NCI-H2029 (cell line): ENCODE results near the gene LDLRAD4.

ENCODE experiments used
- DNase-seq: peaks from one replicate; lab custom pipeline; 2025; lab: John Stamatoyannopoulos, UW

Gene LDLRAD4

DNA sequence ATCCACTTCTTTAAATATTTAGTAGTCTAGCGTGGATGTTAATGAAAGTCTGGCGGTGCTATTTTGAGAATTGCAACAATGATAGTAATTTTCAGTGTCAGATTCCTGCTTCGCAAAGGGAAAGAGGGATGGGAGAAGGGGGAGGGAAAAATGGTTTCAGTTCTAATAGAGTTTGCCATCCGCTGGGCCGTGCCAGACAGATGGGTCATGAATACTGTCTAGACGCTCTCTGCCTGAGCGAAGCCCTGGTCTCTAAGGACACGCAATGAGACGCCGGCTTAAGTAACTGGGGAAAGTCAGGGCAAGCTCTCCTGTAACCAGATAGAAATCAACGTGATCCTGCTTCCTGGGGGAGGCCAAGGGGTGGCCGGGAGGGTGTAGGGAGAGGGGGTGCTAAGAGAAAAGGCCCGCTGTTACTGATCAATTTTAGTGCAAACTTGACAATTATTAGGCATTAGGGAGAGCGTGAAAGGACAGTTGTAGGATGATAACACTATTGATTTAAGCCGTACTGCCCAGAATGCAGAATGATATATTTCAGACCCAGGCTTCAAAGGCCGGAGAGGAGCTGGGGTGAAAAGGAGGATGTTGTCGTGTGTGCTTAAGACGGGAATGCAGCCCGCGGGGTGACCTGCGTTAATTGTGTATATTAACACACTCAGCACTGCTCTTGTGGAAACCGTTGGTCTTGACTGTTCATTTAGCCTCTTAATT, 229.2 kb downstream of the LDLRAD4 start:
- no peak for DNase-seq

DNA sequence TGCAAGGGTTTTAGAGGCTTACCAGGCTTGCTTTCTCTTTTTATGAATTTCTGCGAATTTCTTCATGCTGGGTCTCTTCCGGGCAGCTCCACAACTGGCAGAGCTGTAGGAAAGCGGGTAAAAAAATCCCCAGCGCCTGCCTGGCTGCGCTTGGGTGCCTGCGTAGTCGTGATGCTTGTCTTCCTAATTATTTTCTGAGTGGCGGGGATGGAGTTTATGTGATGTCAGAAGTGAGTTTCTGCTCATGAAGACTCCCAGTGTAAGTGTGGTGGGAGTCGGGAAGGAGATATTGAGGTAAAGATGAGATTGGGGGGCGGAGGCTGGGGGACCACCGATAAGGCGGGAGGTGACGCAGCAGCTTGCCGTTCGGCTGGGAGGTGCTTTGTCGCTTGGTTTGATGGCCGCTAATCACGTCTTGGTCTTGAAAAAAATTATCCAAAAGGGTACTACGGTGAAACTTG, 229.8 kb downstream of the LDLRAD4 start:
- no peak for DNase-seq

DNA sequence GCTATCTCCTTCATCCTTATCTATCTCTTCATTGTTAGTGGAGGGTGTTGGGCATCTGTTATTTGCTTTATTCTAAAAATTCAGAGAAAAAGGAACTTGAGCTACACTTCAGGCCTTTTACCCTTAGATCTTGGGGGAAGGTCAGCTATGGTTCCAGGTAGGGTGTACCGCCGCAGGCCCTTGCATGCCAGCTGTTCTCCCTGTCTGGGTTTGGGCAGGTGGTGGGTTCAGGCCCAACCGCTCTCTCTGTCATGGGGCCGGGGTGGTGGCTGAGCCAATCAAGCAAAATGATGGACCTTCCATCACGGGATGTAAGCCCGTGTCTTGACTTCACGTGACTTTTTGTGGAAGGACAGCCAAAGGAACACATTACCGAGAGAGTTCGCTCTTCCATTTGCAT, 231.1 kb downstream of the LDLRAD4 start:
- no peak for DNase-seq

DNA sequence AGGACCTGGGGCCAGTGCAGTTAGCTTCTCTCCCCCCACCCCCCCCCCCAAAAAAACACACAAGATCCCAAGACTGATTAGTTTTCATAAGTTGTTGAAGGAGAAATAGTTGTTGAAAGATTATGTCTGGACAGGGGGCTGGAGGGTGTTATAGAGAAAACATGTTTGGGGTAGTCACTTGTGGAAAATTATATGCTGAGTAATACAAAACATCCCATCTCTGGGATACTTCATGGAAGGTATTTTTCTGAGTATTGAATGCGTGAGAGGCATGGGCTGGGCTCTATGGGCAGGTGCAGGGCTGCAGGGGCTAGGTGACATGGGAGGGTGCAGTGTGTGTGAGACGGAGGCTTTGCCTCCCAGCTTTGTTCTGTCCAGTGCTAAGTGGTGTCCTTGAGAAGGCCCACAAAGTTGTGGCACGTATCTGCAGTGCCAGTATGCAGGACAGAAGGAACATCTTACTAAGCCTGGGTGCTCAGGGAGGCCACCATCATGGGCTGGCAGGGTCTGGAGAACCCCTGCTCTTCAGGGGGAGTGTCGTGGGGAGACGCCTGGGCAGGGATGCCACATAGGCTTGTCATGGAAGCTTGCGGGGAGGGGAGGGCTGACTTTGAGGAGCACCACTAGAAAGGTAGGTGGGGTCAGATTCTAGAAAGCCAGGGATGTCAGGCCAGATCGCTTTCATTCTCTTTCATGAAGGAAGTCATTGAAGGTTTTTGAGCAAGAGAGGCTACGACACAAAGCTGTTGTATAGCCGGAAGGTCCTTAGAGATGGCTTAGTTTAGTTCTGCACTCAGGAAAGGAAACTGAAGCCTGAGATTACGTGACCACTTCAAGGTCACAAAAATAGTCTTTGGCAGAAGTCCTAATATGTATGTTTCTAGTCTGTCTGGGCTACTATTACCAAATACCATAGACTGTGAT, 232.0 kb downstream of the LDLRAD4 start:
- no peak for DNase-seq

DNA sequence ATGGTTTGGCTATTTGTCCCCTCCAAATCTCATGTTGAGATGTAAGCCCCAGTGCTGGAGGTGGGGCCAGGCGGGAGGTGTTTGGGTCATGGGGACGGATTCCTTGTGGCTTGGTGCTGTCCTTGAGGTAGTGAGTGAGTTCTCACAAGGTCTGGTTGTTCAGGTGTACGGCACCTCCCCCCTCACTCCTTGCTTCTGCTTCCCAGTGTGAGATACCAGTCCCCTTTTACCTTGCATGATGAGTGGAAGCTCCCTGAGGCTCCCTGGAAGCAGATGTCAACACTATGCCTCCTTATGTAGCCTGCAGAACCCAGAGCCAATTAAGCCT, 232.6 kb downstream of the LDLRAD4 start:
- DNase-seq: no peak

DNA sequence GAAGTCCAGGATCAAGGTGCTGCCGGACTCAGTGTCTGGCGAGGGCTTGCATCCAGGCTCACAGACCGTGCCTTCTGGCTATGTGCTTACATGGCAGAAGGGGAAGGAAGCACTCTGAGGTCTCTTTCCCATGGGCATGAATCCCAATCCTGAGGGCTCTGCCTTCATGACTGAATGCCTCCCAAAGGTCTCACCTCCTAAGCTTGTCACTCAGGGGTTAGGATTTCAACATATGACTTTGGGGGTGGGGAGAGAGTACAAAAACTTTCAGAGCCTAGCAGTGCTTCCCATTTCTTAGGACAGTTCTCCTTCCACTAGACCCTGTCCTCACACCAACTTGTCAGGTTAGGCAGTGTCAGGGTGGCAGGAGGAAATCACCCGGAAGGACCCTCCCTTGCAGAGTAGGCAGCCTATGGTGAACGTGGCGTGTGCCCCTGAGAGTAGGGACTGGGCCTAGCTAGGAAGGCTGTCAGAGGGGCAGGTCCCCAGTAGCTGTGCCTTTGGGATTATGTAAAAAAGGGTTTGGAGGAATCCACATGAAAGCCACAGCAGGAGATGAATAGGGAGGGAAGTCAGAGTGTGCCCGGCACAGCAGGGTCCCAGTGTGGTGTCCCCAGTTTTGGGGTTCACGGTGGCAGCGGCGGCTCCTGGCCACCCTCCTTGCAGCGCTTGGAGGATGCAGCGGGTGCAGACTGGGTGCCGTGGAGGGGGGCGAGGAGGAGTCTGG, 233.3 kb downstream of the LDLRAD4 start:
- no peak for DNase-seq

DNA sequence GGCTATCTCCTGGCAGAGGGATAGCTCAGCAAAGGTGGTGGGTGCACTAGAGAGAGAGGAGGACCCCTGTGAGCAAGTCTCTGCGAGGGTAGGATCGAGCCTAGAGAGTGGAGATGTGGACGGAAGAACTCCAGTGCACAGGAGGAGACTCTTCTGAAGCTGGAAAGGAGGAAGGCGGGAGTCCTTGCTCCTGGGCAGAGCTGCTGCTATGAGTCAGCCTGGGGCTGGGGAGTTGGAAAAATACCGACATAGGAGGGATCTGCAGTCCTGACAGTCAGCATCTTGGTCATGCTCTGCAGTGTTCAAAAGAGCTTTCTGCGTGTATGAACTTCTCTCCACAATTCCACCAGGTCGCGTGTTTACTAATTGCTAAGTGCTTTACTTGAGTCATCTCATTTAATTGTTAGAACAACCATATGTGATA, 233.8 kb downstream of the LDLRAD4 start:
- no peak for DNase-seq

DNA sequence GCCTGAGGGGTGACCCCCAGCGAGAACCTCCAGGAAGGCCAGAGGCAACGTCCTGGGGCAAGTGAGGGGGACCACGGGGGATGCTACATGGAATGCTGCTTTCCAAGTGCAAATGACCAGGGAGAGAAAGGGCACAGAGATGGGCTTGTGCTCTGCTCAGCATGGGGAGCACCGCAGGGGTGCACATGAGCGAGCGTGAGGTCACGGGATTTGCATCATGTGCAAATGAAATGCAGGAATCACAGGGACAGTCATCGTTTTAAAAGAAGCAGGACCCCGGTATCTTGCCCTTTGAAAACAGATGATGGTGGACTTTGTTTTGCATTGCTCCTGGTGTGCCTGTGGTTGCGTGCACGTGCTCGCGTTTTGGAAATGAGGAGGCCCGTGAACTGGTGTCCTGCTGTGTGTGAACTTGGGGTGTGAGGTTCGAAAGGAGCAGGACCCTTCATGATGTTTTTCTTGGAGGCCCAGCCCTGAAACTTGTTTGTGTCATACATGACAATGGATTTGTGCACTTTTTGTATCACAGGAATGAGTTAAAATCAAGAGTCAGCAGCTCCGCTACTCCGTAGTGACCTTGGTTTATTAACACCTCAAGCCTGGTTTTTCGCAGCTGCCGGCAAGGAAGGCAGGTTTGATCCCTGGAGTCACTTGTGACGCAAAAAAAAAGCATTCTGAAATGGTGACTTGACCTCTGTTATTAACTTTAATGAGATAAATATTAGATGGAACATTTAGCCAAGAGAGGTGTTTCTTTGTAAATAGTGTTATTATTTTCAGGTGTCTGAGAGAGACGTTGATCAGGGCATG, 234.5 kb downstream of the LDLRAD4 start:
- no peak for DNase-seq

DNA sequence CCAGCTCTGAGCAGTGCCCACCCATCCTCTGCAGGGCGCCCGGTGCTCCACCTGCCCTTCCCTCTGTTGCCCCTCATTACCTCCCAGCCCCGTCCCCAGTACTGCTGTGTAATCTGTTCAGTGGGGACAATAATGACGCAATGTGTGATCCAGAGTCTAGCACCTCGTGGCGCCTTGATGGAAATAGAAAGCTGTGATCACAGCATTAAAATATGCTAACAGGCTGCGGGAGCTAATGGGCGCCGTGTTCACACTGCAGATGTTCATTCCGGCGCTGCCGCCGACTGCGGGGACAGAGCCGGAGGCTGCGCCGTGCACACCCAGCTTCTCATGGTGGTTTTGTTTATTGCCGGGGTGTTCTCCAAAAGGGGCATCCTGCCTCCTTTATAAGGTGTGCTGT, 235.2 kb downstream of the LDLRAD4 start:
- no peak for DNase-seq

DNA sequence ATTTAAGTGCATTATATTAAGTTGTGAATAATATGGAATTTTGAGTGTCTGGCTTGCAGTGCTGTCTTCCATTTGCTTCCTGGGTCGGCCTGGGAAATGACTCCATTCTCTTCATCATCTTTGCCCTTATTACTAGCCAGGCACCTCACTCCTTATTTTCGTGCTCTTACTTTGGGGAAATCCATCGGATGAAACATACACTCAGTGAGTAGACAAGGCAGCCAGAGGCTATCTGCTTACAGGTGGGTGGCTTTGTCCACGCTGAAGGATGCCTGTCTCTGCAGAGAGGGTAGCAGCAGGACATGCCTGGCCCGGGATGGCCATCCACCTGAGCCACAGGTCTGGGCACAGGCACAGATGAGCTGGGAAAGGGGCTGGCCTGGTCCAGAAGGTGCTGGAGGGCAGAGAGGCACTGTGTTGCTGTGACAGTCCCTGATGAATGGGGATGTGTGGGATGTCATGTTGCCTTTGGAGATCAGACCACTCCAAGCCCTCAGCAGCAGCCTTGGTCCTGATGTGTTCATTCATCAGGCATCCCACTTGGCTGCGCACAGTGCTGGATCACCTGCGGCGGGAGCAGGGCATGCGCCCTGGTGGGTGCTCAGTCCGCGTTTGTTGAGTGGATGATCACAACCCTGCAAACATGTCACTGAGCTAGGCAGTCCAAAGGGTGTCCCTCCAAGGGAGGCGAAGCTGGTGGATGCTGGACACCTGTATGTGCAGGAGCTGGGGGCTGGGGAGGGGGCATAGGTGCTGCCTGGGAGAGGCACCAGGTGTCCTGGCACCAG, 236.0 kb downstream of the LDLRAD4 start:
- no peak for DNase-seq

DNA sequence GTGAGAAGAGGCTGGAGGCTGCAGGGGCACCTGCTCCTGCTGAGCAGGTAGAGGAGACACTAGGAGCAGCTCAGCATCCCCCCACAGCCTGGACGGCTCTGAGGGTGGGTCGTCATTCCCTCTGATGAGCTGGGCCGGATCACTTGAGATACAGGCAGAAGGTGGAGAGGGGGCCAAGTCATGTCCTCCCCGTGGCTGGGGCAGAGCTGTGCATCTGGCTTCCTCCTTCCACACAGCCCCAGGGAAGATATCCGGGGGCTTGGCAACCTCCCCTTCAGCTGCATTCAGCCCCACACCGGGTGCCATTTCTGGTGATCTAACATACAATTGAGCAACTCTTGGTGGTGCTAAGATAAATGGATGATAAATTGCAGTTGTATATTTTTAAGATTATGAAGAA, 236.9 kb downstream of the LDLRAD4 start:
- DNase-seq: no peak

DNA sequence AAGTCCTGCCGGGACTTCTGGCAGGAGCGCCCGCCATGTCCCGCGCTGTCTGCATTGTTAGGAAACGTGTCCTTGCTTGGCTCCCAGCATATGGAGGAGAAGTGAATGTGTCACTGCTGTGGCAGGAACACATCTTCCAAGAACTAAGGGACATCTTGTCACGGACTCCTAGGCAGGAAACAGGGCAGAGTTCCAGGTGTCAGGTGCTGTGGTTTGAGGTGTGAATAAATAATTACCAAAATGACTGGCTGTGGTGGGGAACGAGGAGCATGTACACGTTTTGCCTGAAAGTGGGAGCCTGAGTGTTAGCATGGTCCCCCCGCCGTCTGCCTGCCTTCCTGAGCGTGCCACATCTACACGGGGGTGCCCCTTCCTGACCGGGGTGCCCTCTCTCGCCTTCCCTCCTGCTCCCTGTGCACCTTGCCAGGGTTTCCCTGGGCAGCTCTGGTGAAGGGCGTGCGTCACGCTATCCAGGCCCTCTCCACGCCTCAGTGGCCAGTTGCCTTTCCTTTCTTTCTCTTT, 237.5 kb downstream of the LDLRAD4 start:
- no peak for DNase-seq

DNA sequence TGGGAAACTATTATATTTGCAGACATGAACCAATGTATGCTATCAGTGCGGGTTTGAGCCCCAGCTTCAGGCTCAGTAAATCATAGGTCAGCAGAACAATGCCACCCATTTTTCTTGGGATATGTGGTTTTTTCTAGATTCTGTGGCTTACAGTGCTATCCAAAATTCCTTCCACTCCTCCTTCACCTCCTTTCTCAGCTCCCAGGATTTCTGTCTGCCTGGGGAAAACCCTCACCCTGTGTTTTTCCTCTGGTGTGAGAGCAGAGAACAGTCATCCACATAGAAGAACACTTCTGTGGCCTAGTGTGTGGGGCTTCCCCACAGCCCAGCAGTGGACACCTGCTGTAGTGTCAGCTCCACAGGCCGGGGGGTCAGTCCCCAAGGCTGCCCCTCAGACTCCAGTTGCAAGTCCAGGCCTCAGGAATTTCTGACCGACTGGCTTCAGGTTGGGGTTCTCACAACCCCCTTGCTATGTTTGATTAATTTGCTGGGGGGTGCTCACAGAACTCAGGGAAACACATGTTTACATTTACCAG, 238.2 kb downstream of the LDLRAD4 start:
- DNase-seq: no peak

DNA sequence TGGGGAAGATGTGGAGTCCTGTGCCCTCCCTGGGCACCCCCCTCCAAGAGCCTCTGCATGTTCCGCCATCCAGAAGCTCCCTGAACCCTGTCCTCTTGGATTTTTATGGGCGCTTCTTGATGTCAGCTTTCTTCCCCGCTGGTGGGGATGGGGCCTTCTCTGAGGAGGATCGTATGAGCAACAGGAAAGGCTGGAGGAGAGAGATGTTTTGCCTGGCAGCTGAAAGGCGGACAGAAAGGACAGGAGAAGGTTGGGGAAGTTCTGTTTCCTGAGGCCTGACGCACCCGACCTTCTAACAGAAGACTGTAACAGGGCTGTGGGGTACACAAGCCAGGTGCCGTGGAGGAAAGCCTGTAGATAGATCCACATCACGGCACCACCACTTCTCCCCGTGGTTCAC, 238.8 kb downstream of the LDLRAD4 start:
- no peak for DNase-seq

DNA sequence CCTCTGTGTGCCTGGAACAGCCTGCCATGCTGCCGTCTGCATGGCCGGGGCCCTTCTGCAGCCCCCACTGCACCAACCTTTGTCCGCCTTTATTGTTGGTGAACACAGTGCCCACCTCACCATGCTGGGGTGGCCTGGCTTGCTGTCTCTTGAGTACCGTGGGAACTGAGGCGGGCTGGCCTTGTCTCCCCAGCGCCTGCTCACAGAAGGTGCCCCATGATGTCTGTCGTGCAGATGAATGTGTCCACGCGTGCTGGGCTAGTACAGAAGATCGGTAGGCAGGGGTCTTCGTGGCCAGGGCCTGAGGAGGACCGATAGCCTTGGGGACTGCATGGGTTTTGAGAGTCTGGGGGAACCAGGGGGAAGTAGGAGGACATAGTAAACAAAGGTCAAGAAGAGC, 242.4 kb downstream of the LDLRAD4 start:
- no peak for DNase-seq

DNA sequence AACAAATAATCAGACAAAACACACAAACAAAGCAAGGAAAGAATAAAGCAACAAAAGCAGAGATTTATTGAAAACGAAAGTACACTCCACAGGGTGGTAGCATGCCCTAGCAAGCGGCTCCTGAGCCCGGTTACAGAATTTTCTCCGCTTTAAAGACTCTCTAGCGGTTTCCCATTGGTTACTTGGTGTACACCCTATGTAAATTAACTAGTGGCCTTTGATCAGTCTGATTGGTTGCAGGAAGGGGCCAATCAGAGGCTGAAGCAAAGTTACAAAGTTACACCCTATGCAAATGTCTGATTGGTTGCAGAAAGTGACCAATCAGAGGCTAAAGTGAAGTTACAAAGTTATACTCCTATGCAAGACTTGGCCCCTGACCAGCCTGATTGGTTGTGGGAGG, 242.9 kb downstream of the LDLRAD4 start:
- DNase-seq: no peak

DNA sequence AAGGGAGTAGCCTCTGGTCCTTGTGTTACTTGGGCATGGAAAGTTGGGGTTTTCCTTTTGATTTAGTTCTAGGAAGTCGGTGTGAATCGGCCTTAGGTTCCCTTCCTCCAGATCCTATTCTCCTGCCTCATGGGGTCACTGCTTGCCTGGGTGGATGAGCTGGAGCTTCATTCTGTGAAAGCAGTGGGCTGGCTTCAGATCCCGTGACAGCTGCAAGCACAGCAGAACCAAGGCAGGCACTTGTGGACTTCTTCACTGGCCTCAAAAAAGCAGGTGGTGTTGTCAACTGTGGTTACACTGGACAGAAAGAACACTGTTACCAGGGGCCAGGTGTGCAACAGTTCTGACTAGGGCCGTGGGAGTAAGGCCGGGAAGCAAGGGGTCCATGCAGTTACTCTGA, 243.4 kb downstream of the LDLRAD4 start:
- DNase-seq: no peak

DNA sequence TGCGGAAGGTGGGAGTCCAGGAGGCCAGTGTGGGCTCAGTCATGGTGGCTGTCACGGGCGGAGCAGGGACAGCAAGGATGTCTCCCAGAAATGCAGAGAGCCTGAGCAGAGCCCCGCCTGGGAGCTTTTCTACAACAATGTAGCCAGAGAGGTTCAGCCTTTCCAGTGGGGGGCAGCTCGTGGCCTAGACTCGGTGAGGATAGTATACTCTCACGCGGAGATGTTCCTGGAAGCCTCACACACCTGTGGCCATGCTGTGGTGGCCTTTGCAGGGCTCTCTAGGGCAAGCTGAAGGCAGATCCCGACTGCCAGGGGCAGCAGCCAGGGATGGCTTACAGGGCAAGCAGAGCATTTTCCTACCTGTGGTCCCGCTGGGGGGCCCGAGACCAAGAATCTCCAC, 244.1 kb downstream of the LDLRAD4 start:
- DNase-seq: no peak

DNA sequence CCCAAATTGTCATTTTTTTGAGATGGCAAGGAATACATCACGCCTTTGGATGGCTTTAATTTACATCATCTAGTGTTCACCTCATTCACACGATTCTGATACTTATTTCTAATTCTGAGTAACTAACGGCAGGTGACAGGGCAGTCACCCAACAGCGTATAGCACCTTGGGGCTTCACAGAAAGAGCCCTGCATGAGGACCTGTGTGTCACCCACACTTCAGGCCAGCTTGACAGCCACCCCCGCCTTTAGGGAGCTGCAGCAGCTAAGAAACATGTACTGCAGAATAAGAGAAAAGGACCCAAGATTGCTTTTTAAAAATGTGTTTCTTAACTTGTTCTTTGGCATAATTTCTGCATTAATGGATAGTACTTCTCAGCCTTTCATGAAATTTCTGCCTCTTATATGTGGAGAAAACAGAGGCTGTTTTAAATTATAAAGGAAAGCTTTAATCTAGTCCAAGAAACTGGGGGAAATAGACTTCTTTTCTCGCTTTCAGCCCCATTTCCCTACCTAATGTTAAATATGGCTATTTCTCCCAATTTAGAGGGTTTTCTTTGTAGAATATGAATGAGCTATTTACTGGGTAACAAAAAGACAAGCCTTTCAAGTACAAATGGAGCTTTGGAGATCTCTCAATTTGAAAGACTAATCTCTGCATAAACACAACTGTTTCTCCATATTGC, 245.1 kb downstream of the LDLRAD4 start:
- no peak for DNase-seq
